HepG2 (cell line): Measurements from ENCODE around the gene CST1.

ENCODE experiments used
- DMTF1 ChIP-seq: sonication (generic); formaldehyde crosslinking; IDR thresholded peaks from 2 replicates; pipeline ENCODE4 v1.4.0; 2020; ENCODE audit warnings: mild to moderate bottlenecking, missing genetic modification reagents
- EP300 ChIP-seq, 3 experiments: sonication (generic) in 1 of 3; formaldehyde crosslinking in 1 of 3; IDR thresholded peaks; 2 replicates each; pipeline versions ENCODE4 v1.5.1 to v1.6.1; 2011 to 2020; ENCODE audit warnings: low read depth in 2 of 3, low read length in 2 of 3, borderline replicate concordance in 1 of 3, improper control_type of control experiment in 1 of 3, mild to moderate bottlenecking in 1 of 3, missing genetic modification reagents in 1 of 3, moderate library complexity in 1 of 3
- MAX ChIP-seq: IDR thresholded peaks from 2 replicates; pipeline ENCODE4 v1.6.1; 2012; ENCODE audit warnings: inconsistent platforms
- MXI1 ChIP-seq: IDR thresholded peaks from 3 replicates; pipeline ENCODE4 v1.6.1; 2012; ENCODE audit warnings: low read depth, low read length, inconsistent platforms, borderline replicate concordance
- NFYB ChIP-seq: sonication (generic); formaldehyde crosslinking; IDR thresholded peaks from 2 replicates; pipeline ENCODE4 v1.4.0; 2020; ENCODE audit warnings: missing genetic modification reagents
- POLR2AphosphoS5 ChIP-seq: IDR thresholded peaks from 2 replicates; pipeline ENCODE4 v1.6.1; 2012; ENCODE audit warnings: low read depth, low read length
- SIX1 ChIP-seq: sonication (generic); formaldehyde crosslinking; IDR thresholded peaks from 2 replicates; pipeline ENCODE4 v1.4.0; 2020; ENCODE audit warnings: missing genetic modification reagents, borderline replicate concordance
- SRY ChIP-seq: sonication (generic); formaldehyde crosslinking; IDR thresholded peaks from 2 replicates; pipeline ENCODE4 v1.8.0; 2022; ENCODE audit warnings: mild to moderate bottlenecking, missing genetic modification reagents
- TAF1 ChIP-seq: sonication (generic); formaldehyde crosslinking; IDR thresholded peaks from 2 replicates; pipeline ENCODE4 v1.4.0; 2020; ENCODE audit warnings: missing genetic modification reagents
- ZIK1 ChIP-seq: sonication (generic); formaldehyde crosslinking; IDR thresholded peaks from 2 replicates; pipeline ENCODE4 v1.5.0; 2020; ENCODE audit warnings: mild to moderate bottlenecking, low read depth, missing genetic modification reagents, borderline replicate concordance
- ZNF609 ChIP-seq: sonication (generic); formaldehyde crosslinking; IDR thresholded peaks from 2 replicates; pipeline ENCODE4 v1.4.0; 2020; ENCODE audit warnings: mild to moderate bottlenecking, missing genetic modification reagents, borderline replicate concordance

GRCh38 chr20:23795526-23795925 is 44.8 kb upstream of the CST1 start:
- no peak for TF ChIP-seq ZIK1
- no peak for TF ChIP-seq NFYB (CRISPR knock-in tag)
- TF ChIP-seq MAX, result no peak
- no peak for TF ChIP-seq EP300 (IDR thresholded peaks at IDR 0.05; ENCODE audit: low read depth in 2 of 2, low read length in 2 of 2)
- no peak for TF ChIP-seq EP300 (CRISPR knock-in tag; IDR thresholded peaks at IDR 0.05; ENCODE audit: borderline replicate concordance)
- TF ChIP-seq DMTF1 (CRISPR knock-in tag), result no peak
- TF ChIP-seq SRY (CRISPR knock-in tag), result no peak
- no peak for TF ChIP-seq TAF1 (CRISPR knock-in tag)
- TF ChIP-seq MXI1, result no peak
- TF ChIP-seq SIX1 (CRISPR knock-in tag), result no peak
- no peak for TF ChIP-seq POLR2AphosphoS5
- no peak for TF ChIP-seq ZNF609 (CRISPR knock-in tag)
